ENCODE measurements around the gene ZFPM1.

Gene ZFPM1

GRCh38 chr16:88471115-88471514 is 18.0 kb downstream of the ZFPM1 start:
- Mint-ChIP-seq H3K4me3 (no peak overlapping the region), H3K27ac (peak overlapping the region; percentile 84), H3K36me3 (peaks cover 11% of the 10 kb centered on the region), H3K9me3 (no peaks in the 10 kb centered on the region), H3K4me1 (peaks cover 53% of the 10 kb centered on the region)
- no peak for DNase-seq (ENCODE audit: low spot score in 2 of 2)
- no peak for ATAC-seq

- Mint-ChIP-seq H3K4me3 (no peak overlapping the region), H3K36me3 (peaks cover 11% of the 10 kb centered on the region), H3K9me3 (no peaks in the 10 kb centered on the region), H3K4me1 (peaks cover 53% of the 10 kb centered on the region), H3K27ac (peak overlapping the region; percentile 84)
- DNase-seq (ENCODE audit: low spot score in 2 of 2): no peak
- no peak for ATAC-seq
Measured at GRCh38 chr16:88471575-88471974, 18.5 kb downstream of the ZFPM1 start.

- no peak overlapping the region for H3K27ac Mint-ChIP-seq
- peaks cover 54% of the 10 kb centered on the region for H3K4me1 Mint-ChIP-seq
- ATAC-seq: no peak
- DNase-seq (ENCODE audit: low spot score in 2 of 2): no peak
- no peak overlapping the region for H3K4me3 Mint-ChIP-seq
- peaks cover 11% of the 10 kb centered on the region for H3K36me3 Mint-ChIP-seq
- no peaks in the 10 kb centered on the region for H3K9me3 Mint-ChIP-seq
Measured at GRCh38 chr16:88472069-88472468, 19.0 kb downstream of the ZFPM1 start.

- DNase-seq (ENCODE audit: low spot score in 2 of 2) (no peak), ATAC-seq (no peak)
- no peak overlapping the region for H3K27ac Mint-ChIP-seq
- H3K4me1 Mint-ChIP-seq: peaks cover 56% of the 10 kb centered on the region
- peaks cover 17% of the 10 kb centered on the region for H3K36me3 Mint-ChIP-seq
- no peak overlapping the region for H3K4me3 Mint-ChIP-seq
- H3K9me3 Mint-ChIP-seq: no peaks in the 10 kb centered on the region
Measured at GRCh38 chr16:88472637-88473205, 19.6 kb downstream of the ZFPM1 start.

GRCh38 chr16:88473666-88474534 is 20.8 kb downstream of the ZFPM1 start:
- no peaks in the 10 kb centered on the region for H3K9me3 Mint-ChIP-seq
- DNase-seq (ENCODE audit: low spot score in 2 of 2) (no peak), ATAC-seq (no peak)
- no peak overlapping the region for H3K4me3 Mint-ChIP-seq
- H3K36me3 Mint-ChIP-seq: peaks cover 17% of the 10 kb centered on the region
- no peak overlapping the region for H3K27ac Mint-ChIP-seq
- peaks cover 65% of the 10 kb centered on the region for H3K4me1 Mint-ChIP-seq

GRCh38 chr16:88475037-88475436 is 22.0 kb downstream of the ZFPM1 start:
- ATAC-seq (no peak), DNase-seq (ENCODE audit: low spot score in 2 of 2) (no peak)
- Mint-ChIP-seq H3K4me1 (peaks cover 65% of the 10 kb centered on the region), H3K9me3 (no peaks in the 10 kb centered on the region), H3K27ac (peak overlapping the region; percentile 83), H3K4me3 (no peak overlapping the region), H3K36me3 (peaks cover 16% of the 10 kb centered on the region)

GRCh38 chr16:88476203-88476602 is 23.1 kb downstream of the ZFPM1 start:
- Mint-ChIP-seq H3K4me3 (no peak overlapping the region), H3K9me3 (no peaks in the 10 kb centered on the region), H3K27ac (no peak overlapping the region), H3K4me1 (peaks cover 58% of the 10 kb centered on the region), H3K36me3 (peaks cover 11% of the 10 kb centered on the region)
- no peak for DNase-seq (ENCODE audit: low spot score in 2 of 2)
- no peak for ATAC-seq

GRCh38 chr16:88476817-88477397 is 23.8 kb downstream of the ZFPM1 start:
- ATAC-seq (no peak), DNase-seq (ENCODE audit: low spot score in 2 of 2) (no peak)
- H3K27ac Mint-ChIP-seq: peak overlapping the region; percentile 84
- H3K36me3 Mint-ChIP-seq: peaks cover 11% of the 10 kb centered on the region
- H3K9me3 Mint-ChIP-seq: no peaks in the 10 kb centered on the region
- H3K4me1 Mint-ChIP-seq: peaks cover 60% of the 10 kb centered on the region
- peak overlapping the region; percentile 38 for H3K4me3 Mint-ChIP-seq

- Mint-ChIP-seq H3K4me1 (peaks cover 57% of the 10 kb centered on the region), H3K9me3 (no peaks in the 10 kb centered on the region), H3K27ac (peak overlapping the region; percentile 84), H3K4me3 (peak overlapping the region; percentile 38), H3K36me3 (peaks cover 11% of the 10 kb centered on the region)
- DNase-seq (ENCODE audit: low spot score in 2 of 2) (no peak), ATAC-seq (peak; percentile 57)
Measured at GRCh38 chr16:88477631-88478519, 24.8 kb downstream of the ZFPM1 start.

- Mint-ChIP-seq H3K36me3 (peaks cover 11% of the 10 kb centered on the region), H3K4me1 (peaks cover 67% of the 10 kb centered on the region), H3K4me3 (peak overlapping the region; percentile 47), H3K27ac (peak overlapping the region; percentile 70), H3K9me3 (no peaks in the 10 kb centered on the region)
- DNase-seq (ENCODE audit: low spot score in 2 of 2) (no peak), ATAC-seq (no peak)
Measured at GRCh38 chr16:88478889-88479792, 26.1 kb downstream of the ZFPM1 start.

GRCh38 chr16:88479793-88480760 is 27.0 kb downstream of the ZFPM1 start:
- Mint-ChIP-seq H3K27ac (peak overlapping the region; percentile 70), H3K36me3 (peaks cover 6% of the 10 kb centered on the region)

GRCh38 chr16:88480829-88481228 is 27.7 kb downstream of the ZFPM1 start:
- no peak overlapping the region for H3K4me3 Mint-ChIP-seq
- DNase-seq (ENCODE audit: low spot score in 2 of 2) (no peak), ATAC-seq (no peak)
- H3K36me3 Mint-ChIP-seq: peaks cover 12% of the 10 kb centered on the region
- peaks cover 70% of the 10 kb centered on the region for H3K4me1 Mint-ChIP-seq
- no peaks in the 10 kb centered on the region for H3K9me3 Mint-ChIP-seq
- no peak overlapping the region for H3K27ac Mint-ChIP-seq

More at GRCh38 chr16:88479793-88480760, 27.0 kb downstream of the ZFPM1 start:
- Mint-ChIP-seq H3K4me1 (peaks cover 70% of the 10 kb centered on the region), H3K4me3 (peak overlapping the region; percentile 47), H3K9me3 (no peaks in the 10 kb centered on the region)
- DNase-seq (ENCODE audit: low spot score in 2 of 2) (no peak), ATAC-seq (peak; percentile 53)

GRCh38 chr16:88481851-88482250 is 28.8 kb downstream of the ZFPM1 start:
- Mint-ChIP-seq H3K27ac (no peak overlapping the region), H3K4me3 (no peak overlapping the region), H3K4me1 (peaks cover 62% of the 10 kb centered on the region), H3K36me3 (peaks cover 14% of the 10 kb centered on the region), H3K9me3 (no peaks in the 10 kb centered on the region)
- no peak for ATAC-seq
- no peak for DNase-seq (ENCODE audit: low spot score in 2 of 2)
